ENCODE measurements around the gene DELE1.
A peak's percentile ranks its signal among the peaks of the same experiment; 100 is the strongest.

Gene DELE1

GRCh38 chr5:141965071-141965470, 41.4 kb downstream of the DELE1 start:
- TF ChIP-seq CTCF (IDR thresholded peaks at IDR 0.05; ENCODE audit: low read depth, low read length, missing control alignments), result no peak
- DNase-seq (ENCODE audit: low read depth), result no peak
- no peak overlapping the region for H3K4me3 ChIP-seq (ENCODE audit: low read depth, low read length)

- no peak for DNase-seq (ENCODE audit: low read depth)
- H3K4me3 ChIP-seq (ENCODE audit: low read depth, low read length), result no peak overlapping the region
- no peak for TF ChIP-seq CTCF (IDR thresholded peaks at IDR 0.05; ENCODE audit: low read depth, low read length, missing control alignments)
Observed at GRCh38 chr5:141966275-141966962, 42.7 kb downstream of the DELE1 start.

- H3K4me3 ChIP-seq (ENCODE audit: low read depth, low read length), result no peak overlapping the region
- TF ChIP-seq CTCF (IDR thresholded peaks at IDR 0.05; ENCODE audit: low read depth, low read length, missing control alignments), result no peak
- no peak for DNase-seq (ENCODE audit: low read depth)
Observed at GRCh38 chr5:141966963-141967333, 43.3 kb downstream of the DELE1 start.

- TF ChIP-seq CTCF (IDR thresholded peaks at IDR 0.05; ENCODE audit: low read depth, low read length, missing control alignments), result peak; percentile 94
- H3K4me3 ChIP-seq (ENCODE audit: low read depth, low read length), result peak within 1 kb of the TSS; percentile 93
- peak; percentile 82 for DNase-seq (ENCODE audit: low read depth)
Observed at GRCh38 chr5:141968914-141969608, 45.4 kb downstream of the DELE1 start, which contains the start of gene RNF14. RNF14 (plus strand) TSS chr5:141969105; CDS start chr5:141973589, 4,484 bp downstream.

- TF ChIP-seq CTCF (IDR thresholded peaks at IDR 0.05; ENCODE audit: low read depth, low read length, missing control alignments), result no peak
- H3K4me3 ChIP-seq (ENCODE audit: low read depth, low read length), result peak overlapping the region; percentile 93
- DNase-seq (ENCODE audit: low read depth), result no peak
Observed at GRCh38 chr5:141969783-141970771, 46.4 kb downstream of the DELE1 start.

- no peak overlapping the region for H3K4me3 ChIP-seq (ENCODE audit: low read depth, low read length)
- no peak for DNase-seq (ENCODE audit: low read depth)
- no peak for TF ChIP-seq CTCF (IDR thresholded peaks at IDR 0.05; ENCODE audit: low read depth, low read length, missing control alignments)
Observed at GRCh38 chr5:141973871-141974595, 50.4 kb downstream of the DELE1 start.

All from GM12864 (cell line).